GM19372 (cell line): ENCODE measurements around the gene ALAD.
"Not testable (repeated sequence)": the region's sequence is repeated elsewhere in the genome, so short reads cannot be mapped to it uniquely, and the experiment has no call there.

Source experiments
- ATAC-seq: cut with Tn5 transposase; IDR thresholded peaks from one replicate; pipeline ENCODE4 v1.9.1; 2021; ENCODE audit warnings: mild to moderate bottlenecking, low read depth, moderate library complexity; ENCODE audit not compliant: unreplicated experiment

ALAD gene

DNA sequence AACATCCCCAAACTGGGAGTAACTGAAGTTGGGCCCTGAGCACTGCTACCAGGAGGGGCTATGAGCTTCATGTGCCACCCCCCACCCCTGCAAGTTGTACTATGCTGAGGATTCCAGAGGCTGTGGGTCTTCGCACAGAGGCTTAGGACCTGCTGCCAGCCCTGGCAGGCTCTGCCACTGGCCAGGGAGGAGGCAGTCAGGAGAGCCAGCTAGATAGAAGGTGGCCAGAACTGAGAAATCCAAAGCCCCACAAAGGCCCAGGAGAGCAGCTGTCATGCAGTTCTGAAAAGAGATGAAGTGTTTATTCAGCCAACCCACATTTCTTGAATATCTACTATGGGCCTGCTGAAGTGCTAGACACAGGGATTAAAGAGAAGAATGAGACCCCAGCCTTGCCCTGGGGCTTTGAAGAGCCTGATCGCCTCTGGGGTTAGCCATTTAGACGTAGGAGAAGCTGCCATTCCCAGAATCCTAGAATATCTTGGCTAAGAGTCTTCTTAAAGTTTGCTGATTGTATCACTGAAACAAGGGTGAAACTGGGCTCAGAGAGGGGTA lies 1.4 kb downstream of the ALAD start:
- no peak for ATAC-seq

GRCh38 chr9:113398796-113399195 lies 2.3 kb downstream of the ALAD start:
- ATAC-seq, result no peak

DNA sequence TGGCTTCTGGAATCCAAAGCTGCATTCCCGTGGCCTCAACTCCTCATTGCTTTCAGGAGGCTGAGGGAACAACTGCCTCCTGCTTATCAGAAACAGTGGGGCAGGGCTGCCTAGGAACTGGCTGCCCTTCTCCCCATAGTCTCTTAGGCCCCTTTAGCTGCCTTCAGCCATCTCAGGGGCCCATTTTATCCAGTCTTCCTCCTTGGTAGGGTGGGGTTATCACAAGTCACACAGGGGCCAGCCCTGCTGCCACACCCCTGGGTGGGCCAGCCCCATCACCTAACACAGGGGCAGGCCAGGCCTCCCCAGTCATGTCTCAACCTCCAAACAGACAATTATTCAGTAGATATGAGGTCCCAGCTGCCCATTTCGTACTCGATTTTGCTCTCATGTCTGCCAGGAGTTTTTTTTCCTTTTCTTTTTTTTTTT lies 3.9 kb downstream of the ALAD start:
- no peak for ATAC-seq

DNA sequence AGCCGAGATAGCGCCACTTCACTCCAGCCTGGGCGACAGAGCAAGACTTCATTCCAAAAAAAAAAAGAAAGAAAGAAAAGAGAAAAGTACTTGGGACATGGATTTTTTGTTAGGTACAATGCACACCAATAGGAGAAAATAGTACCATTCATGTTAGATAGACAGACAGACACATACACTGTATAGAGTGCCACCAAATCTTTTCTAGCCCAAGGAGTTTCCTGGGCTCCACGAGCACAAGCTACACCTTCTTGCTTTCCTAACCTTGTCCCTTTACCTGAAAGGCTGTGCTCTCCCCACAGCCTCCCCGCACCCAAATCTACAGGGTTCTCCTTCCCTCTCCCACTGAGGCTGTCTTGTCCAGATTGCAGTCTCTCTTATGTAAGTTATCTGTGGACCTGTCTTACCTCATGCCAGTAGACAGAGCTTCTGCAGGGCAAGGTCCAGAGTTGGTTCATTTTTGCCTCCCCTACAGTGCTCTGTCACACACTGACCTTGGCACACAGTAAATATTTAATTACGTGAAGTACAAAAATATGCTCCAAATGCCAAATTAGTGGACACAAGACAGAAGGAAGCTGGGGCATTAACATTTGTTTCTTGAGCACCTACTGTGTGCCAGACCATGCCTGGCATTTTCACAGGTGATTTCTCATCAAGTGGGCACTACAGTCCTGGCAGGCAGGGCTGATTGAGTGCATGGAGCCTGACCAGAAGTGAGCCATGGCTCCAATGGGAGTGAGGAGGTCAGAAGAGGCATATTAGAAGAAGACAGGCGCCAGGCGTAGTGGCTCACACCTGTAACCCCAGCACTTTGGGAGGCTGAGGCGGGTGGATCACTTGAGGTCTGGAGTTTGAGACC lies 5.9 kb downstream of the ALAD start:
- ATAC-seq, result no peak

- ATAC-seq, result no peak
Observed at GRCh38 chr9:113393281-113393680, 7.8 kb downstream of the ALAD start.

DNA sequence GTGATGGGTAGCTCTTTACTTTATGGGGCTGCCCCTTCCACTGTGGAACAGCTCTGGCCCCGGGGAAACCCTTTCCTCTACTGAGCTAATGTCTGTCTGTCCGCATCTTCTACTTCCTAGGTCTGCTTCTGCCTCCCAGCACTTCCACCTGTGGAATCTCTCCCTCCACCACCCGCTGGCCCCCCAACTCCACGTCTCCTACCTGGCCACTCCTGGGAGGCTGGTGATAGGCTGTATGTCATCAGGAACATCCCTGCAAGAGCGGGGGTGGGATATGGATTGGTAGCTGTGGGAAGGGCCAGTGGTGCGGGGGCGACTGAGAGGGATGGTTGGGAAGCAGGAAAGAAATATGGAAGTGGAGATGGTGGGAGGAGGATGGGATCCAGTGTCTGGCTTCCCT lies 9.2 kb downstream of the ALAD start:
- no peak for ATAC-seq

DNA sequence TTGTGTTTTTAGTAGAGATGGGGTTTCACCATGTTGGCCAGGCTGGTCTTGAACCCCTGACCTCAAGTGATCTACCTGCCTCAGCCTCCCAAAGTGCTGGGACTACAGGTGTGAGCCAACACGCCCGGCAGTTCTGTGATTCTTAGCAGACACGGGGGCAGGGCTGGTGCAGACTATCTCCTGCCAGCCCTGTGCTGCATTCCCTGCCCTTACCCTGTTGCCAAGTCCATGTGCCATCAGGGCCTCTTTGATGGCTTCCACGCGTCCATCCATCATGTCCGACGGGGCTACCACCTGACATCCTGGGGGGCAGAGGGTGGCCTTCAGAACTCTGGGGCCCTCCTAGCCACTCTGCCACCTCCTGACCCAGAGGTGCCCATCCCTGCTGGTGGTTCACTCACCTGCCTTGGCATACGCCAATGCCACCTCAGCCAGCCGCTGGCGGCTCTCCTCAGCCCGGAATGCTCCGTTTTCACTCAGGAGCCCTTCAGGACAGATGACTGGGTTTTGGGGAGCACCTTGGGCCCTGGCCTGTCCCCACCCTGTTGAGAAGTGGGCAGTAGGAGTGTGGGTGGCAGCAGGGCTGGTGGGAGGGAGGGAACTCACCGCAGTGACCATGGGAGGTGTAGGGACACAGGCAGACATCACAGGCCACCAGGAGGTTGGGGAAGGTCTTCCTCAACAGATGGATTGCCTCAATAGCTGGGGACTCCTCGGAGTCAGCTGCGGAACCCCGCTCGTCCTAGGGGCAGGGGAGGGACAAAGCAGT lies 10.7 kb downstream of the ALAD start:
- no peak for ATAC-seq

DNA sequence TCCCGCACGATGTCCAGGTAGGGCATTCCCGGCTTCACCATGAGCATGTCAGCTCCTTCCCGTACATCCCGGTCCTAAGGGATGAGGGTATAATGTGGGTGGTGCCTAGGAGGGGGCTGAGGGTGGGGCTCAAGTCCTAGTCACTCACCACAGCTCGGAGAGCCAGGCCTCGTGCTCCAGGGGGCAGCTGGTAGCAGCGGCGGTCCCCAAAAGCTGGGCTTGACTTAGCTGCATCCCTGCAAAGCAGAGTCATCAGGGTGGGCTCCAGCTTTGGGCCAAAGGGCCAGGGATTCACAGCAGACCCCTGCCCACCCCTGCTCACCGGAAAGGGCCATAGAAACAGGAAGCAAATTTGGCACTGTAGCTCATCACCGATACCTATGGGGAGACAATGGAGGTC lies 11.6 kb downstream of the ALAD start:
- no peak for ATAC-seq

- no peak for ATAC-seq
Observed at GRCh38 chr9:113388833-113389232, 12.3 kb downstream of the ALAD start.

- ATAC-seq, result no peak
Observed at GRCh38 chr9:113387560-113388230, 13.4 kb downstream of the ALAD start.

GRCh38 chr9:113386571-113387393 lies 14.3 kb downstream of the ALAD start:
- ATAC-seq, result no peak

GRCh38 chr9:113381909-113382411 lies 19.1 kb downstream of the ALAD start:
- no peak for ATAC-seq

DNA sequence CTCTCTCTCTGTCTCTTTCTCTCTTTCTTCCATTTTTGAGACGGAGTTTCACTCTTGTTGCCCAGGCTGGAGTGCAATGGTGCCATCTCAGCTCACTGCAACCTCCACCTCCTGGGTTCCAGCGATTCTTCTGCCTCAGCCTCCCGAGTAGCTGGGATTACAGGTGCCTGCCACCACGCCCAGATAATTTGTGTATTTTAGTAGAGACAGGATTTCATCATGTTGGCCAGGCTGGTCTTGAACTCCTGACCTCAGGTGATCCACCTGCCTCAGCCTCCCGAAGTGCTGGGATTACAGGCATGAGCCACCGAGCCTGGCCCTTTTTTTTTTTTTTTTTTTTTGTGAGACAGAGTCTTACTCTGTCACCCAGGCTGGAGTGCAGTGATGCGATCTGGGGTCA lies 19.6 kb downstream of the ALAD start:
- ATAC-seq, result not testable (repeated sequence)

DNA sequence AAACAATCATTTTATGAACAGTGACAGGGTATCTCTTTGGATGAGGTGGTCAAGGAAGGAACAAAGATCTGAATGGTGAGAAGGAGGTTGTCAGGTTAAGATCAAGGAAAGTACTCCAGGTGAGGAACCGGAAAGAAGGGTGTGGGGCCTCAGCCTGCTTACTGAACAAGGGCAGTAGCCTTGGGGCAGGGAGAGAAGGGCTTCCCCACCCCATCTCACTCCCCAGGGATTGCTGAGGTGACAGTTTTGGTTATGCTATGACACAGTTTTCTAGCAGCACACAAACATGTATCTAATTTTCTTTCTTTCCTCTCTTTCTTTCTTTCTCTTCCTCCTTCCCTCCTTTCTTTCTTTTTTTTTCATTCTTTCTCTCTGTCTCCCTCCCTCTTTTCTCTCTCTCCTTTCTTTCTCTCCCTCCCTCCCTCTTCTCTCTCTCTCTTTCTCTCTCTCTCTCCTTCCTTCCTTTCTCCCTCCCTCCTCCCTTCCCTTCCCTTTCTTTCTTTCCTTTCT lies 20.2 kb downstream of the ALAD start:
- no peak for ATAC-seq

DNA sequence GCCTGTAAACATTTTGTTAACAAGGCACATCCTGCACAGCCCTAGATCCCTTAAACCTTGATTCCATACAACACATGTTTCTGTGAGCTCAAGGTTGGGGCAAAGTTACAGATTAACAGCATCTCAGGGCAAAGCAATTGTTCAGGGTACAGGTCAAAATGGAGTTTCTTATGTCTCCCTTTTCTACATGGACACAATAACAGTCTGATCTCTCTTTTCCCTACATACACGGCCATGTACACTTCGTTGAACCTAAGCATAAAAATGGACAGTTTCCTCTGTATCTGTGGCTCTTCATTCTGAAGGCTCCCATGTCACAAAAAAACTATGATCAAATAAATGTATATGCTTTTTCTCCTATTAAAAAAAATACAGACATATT lies 21.3 kb downstream of the ALAD start:
- not testable (repeated sequence) for ATAC-seq

DNA sequence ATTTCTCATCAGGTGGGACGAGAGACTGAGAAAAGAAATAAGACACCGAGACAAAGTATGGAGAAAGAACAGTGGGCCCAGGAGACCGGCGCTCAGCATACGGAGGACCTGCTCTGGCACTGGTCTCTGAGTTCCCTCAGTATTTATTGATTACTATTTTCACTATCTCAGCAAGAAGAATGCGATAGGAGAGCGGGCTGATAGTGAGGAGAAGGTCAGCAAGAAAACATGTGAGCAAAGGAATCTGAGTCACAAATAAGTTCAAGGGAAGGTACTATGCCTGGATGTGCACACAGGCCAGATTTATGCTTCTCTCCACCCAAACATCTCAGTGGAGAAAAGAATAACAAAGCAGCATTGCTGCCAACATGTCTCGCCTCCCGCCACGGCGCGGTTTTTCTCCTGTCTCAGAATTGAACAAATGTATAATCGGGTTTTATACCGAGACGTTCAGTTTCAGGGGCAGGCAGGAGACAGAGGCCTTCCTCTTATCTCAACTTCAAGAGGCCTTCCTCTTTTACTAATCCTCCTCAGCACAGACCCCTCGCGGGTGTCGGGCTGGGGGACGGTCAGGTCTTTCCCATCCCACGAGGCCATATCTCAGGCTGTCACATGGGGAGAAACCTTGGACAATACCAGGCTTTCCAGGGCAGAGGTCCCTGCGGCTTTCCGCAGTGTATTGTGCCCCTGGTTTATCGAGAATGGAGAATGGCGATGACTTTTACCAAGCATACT lies 21.8 kb downstream of the ALAD start:
- ATAC-seq, result not testable (repeated sequence)

DNA sequence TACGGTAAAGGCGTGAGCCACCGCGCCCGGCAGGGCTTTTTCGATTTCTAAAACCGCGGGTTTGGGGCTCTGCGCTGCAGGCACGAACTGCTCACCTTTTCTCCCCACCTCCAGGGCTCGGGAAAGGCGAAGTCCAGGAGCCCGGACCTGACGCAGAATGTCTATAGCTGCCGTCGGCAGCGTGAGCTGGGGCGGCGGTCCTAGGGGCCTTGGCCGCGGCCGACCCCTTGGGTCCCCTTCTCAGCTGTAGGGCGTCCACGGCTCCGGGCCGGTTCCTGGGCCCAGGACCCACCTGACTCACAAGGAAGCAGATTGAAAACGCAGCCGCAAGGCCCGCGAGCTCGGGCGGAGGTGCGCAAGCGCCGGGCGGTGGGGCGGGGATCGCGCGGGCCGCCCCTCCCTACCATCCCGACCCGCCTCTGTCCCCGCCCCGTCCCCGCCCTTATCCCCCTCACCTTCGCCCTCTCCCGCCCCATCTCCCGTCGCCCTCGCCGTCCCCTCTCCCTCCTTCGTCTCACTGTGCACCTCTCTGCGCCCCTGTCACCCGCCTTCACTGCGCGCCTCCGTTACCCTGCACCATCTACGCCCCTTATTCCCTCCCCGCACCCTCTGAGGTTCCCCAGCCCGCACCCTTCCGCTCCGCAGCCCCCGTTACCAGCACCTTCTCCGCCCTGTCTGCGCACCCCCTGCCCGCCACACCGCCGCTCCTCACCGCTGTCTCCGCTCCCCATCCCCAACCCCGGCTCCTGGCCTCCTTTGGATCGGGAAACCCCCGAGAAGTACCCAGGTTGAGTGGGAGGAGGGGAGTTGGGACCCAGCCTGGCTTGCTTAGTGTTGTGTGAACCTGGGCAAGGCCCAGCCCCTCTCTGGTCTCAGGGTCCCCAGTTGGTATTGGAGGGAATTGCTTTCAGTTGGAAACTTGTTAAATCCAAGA lies 24.2 kb downstream of the ALAD start, which contains the start of gene HDHD3:
TSS of gene HDHD3 (minus strand) at position 353 of the 934 bp plus-strand sequence. CDS start 2,632 bp downstream, outside the sequence.
- ATAC-seq, result peak; percentile 91
